CD4-positive, alpha-beta T cell (primary cell): ENCODE data around the gene USB1. TPM values are rescaled to one million over a fixed set of nuclear protein-coding genes. Genes with fewer than 3 reads are reported as not detected.
A peak's percentile ranks its signal among the peaks of the same experiment; 100 is the strongest.

Experiments used
- ATAC-seq: fragments of 200-7000 bp; cut with Tn5 transposase; one replicate; pipeline ENCODE4 v1.10.0; 2022; ENCODE audit warnings: mild to moderate bottlenecking; ENCODE audit not compliant: poor library complexity
- CTCF ChIA-PET: fragments of 350-600 bp; sonication (Branson Sonifier 250); formaldehyde crosslinking; loops from one replicate; lab custom pipeline; 2021; ENCODE audit warnings: antibody characterized with exemption, inconsistent platforms; lab: Charles Lee
- POLR2A ChIA-PET: fragments of 350-600 bp; sonication (Branson Sonifier 250); formaldehyde crosslinking; loops from one replicate; lab custom pipeline; 2021; ENCODE audit warnings: antibody characterized with exemption, inconsistent platforms; lab: Charles Lee
- DNase-seq, 14 experiments: peaks; one replicate each; pipeline ENCODE4 v3.0.0-alpha.2; 2013 to 2020; ENCODE audit warnings: mixed read lengths in 2 of 14
- H3K27ac ChIP-seq, 2 donors: one replicate each; pipeline versions ENCODE4 v1.5.1 to v1.7.0; 2013; ENCODE audit warnings: low read length in 2 of 2, low read depth in 1 of 2, mild to moderate bottlenecking in 1 of 2
- H3K27me3 ChIP-seq, 2 experiments: 1 replicate in 1 of 2; 2 replicates in 1 of 2; pipeline versions ENCODE4 v1.6.1 to v1.7.0; 2013; ENCODE audit warnings: low read length in 2 of 2, control low read depth in 1 of 2, mild to moderate bottlenecking in 1 of 2, moderate library complexity in 1 of 2; ENCODE audit not compliant: insufficient read depth in 2 of 2, control insufficient read depth in 1 of 2
- H3K36me3 ChIP-seq: one replicate; pipeline ENCODE4 v1.6.1; 2013; ENCODE audit warnings: low read length, control low read depth; ENCODE audit not compliant: insufficient read depth
- H3K4me1 ChIP-seq: one replicate; pipeline ENCODE4 v1.6.1; 2013; ENCODE audit warnings: low read length, control low read depth; ENCODE audit not compliant: insufficient read depth
- H3K4me3 ChIP-seq: one replicate; pipeline ENCODE4 v1.5.1; 2013; ENCODE audit warnings: mild to moderate bottlenecking, low read length, moderate library complexity
- H3K9me3 ChIP-seq, 2 experiments: 1 replicate in 1 of 2; 2 replicates in 1 of 2; pipeline versions ENCODE4 v1.6.1 to v1.7.0; 2013; ENCODE audit warnings: low read length in 2 of 2, mild to moderate bottlenecking in 2 of 2, control low read depth in 1 of 2, moderate library complexity in 1 of 2; ENCODE audit not compliant: control insufficient read depth in 1 of 2, insufficient read depth in 1 of 2
- H3K27ac Mint-ChIP-seq: one replicate; pipeline ENCODE4 v1.8.0; 2020; ENCODE audit warnings: mixed read lengths
- H3K27me3 Mint-ChIP-seq: one replicate; pipeline ENCODE4 v1.8.0; 2021; ENCODE audit warnings: mixed read lengths
- H3K36me3 Mint-ChIP-seq: one replicate; pipeline ENCODE4 v1.8.0; 2021; ENCODE audit warnings: low read depth, mixed read lengths
- H3K4me1 Mint-ChIP-seq: one replicate; pipeline ENCODE4 v1.8.0; 2021; ENCODE audit warnings: low read depth, mixed read lengths
- H3K4me3 Mint-ChIP-seq: one replicate; pipeline ENCODE4 v1.8.0; 2020; ENCODE audit warnings: mild to moderate bottlenecking, mixed read lengths
- H3K9me3 Mint-ChIP-seq: one replicate; pipeline ENCODE4 v1.8.0; 2020; ENCODE audit warnings: mixed read lengths
- CTCF ChIP-seq: fragments of 200-600 bp; IDR thresholded peaks from one replicate; pipeline ENCODE4 v1.8.0; 2022; ENCODE audit warnings: antibody characterized with exemption, mild to moderate bottlenecking
- intact Hi-C, 2 experiments: fragments of 100-400 bp; cut with DNase I in 1 of 2; cut with micrococcal nuclease in 1 of 2; formaldehyde crosslinking; loops; one replicate each; pipeline versions ENCODE4 v1.15.1 to v1.9.0; 2023 to 2025; cut with DNase I, micrococcal nuclease
- total RNA-seq, 174 experiments: library from RNA in 2 of 174; stranded (reverse) in 2 of 174; gene quantifications; one replicate each; pipeline ENCODE4 v1.2.3 and lab custom pipeline; 2021 to 2026

USB1 gene
- total RNA-seq, 2 experiments from 2014 or later = 22.4 to 25.7 TPM

- Mint-ChIP-seq H3K27me3 (peaks cover 9% of the 10 kb centered on the region), H3K9me3 (no peaks in the 10 kb centered on the region), H3K4me3 (peak overlapping the region; percentile 74), H3K4me1 (peaks cover 9% of the 10 kb centered on the region), H3K27ac (no peak overlapping the region), H3K36me3 (no peaks in the 10 kb centered on the region)
- no peak for TF ChIP-seq CTCF
- Histone ChIP-seq H3K27me3 (peaks cover 7 to 13% of the 10 kb centered on the region in 2 experiments), H3K4me3 (no peak overlapping the region), H3K36me3 (no peaks in the 10 kb centered on the region), H3K27ac (no peak overlapping the region), H3K4me1 (peaks cover 29% of the 10 kb centered on the region), H3K9me3 (no peaks in the 10 kb centered on the region)
- ChIA-PET POLR2A (interaction anchor here (4.7 kb wide), 1 partner anchor 102 kb away, joined by 28 read pairs; the partner anchor contains the start of gene CFAP20), CTCF (no interaction called here)
- intact Hi-C loops = loop anchor here in 1 of 2 experiments (5.0 kb wide), 1 partner anchor 94 kb away; no protein-coding TSS in a partner anchor
- ATAC-seq = no peak
- no peak for DNase-seq
Observed at GRCh38 chr16:58027916-58028455, 26.8 kb downstream of the USB1 start.

- Histone ChIP-seq H3K27ac (no peak overlapping the region), H3K9me3 (no peaks in the 10 kb centered on the region), H3K4me3 (no peak overlapping the region), H3K4me1 (peaks cover 29% of the 10 kb centered on the region), H3K36me3 (no peaks in the 10 kb centered on the region), H3K27me3 (peaks cover 7 to 13% of the 10 kb centered on the region in 2 experiments)
- intact Hi-C loops = loop anchor here in 1 of 2 experiments (5.0 kb wide), 1 partner anchor 94 kb away; no protein-coding TSS in a partner anchor
- ATAC-seq = no peak
- DNase-seq = no peak
- ChIA-PET POLR2A (no interaction called here), CTCF (no interaction called here)
- H3K27me3 Mint-ChIP-seq = peaks cover 9% of the 10 kb centered on the region
- H3K4me1 Mint-ChIP-seq = peaks cover 9% of the 10 kb centered on the region
- H3K36me3 Mint-ChIP-seq = no peaks in the 10 kb centered on the region
- H3K4me3 Mint-ChIP-seq = peak overlapping the region; percentile 68
- no peaks in the 10 kb centered on the region for H3K9me3 Mint-ChIP-seq
- no peak overlapping the region for H3K27ac Mint-ChIP-seq
- TF ChIP-seq CTCF = no peak
Observed at GRCh38 chr16:58028541-58029070, 27.4 kb downstream of the USB1 start.

- Mint-ChIP-seq H3K36me3 (no peaks in the 10 kb centered on the region), H3K27me3 (peaks cover 9% of the 10 kb centered on the region), H3K9me3 (no peaks in the 10 kb centered on the region), H3K4me1 (peaks cover 8% of the 10 kb centered on the region), H3K27ac (no peak overlapping the region), H3K4me3 (peak overlapping the region; percentile 68)
- H3K27ac ChIP-seq = no peak overlapping the region
- no peak for TF ChIP-seq CTCF
- POLR2A ChIA-PET = no interaction called here
- intact Hi-C loops = loop anchor here in 1 of 2 experiments (5.0 kb wide), 1 partner anchor 93 kb away; no protein-coding TSS in a partner anchor
- H3K4me1 ChIP-seq = peaks cover 25% of the 10 kb centered on the region
- H3K36me3 ChIP-seq = no peaks in the 10 kb centered on the region
- peaks cover 7 to 13% of the 10 kb centered on the region in 2 experiments for H3K27me3 ChIP-seq
- no peak overlapping the region for H3K4me3 ChIP-seq
- no peaks in the 10 kb centered on the region for H3K9me3 ChIP-seq
- DNase-seq (no peak), ATAC-seq (no peak)
- CTCF ChIA-PET = no interaction called here
Observed at GRCh38 chr16:58029410-58029809, 28.2 kb downstream of the USB1 start.
